Measurements from ENCODE around the gene EFCAB10.
"Not testable (repeated sequence)": the region's sequence is repeated elsewhere in the genome, so short reads cannot be mapped to it uniquely, and the experiment has no call there.

Gene EFCAB10

DNA sequence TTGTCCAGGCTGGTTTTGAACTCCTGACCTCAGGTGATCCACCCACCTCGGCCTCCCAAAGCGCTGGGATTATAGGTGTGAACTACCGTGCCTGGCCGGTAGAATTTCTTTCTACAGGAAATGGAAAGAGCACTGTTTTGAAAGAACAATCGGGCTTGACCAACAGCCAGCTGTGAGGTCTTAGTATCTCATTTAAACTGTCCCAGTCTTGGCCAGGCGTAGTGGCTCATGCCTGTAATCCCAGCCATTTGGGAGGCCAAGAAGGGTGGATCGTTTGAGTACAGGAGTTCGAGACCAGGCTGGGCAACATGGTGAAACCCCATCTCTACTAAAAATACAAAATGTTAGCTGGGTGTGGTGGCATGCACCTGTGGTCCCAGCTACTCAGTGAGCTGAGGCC lies 17.8 kb upstream of the EFCAB10 start:
- not testable (repeated sequence) for DNase-seq (ENCODE audit: low spot score)

DNA sequence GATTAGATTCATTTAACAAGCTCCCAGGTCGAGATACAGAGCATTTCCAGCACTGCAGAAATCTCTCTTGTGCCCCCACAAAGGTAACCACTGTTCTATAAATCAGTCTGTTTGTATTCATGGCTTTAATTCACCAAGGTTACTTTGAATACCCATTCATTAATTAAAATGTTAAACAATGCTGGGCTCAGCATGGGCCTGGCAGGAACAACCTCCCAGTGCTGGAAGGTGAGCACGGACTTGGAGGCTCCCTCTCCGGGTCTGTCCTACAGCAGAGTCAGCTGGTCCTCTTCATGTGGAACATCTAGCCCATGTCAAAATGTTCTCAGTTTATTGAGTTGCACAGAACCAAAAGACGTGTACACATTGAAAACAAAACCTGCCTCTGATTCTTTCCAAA lies 15.6 kb upstream of the EFCAB10 start:
- no peak for DNase-seq (ENCODE audit: low spot score)

DNA sequence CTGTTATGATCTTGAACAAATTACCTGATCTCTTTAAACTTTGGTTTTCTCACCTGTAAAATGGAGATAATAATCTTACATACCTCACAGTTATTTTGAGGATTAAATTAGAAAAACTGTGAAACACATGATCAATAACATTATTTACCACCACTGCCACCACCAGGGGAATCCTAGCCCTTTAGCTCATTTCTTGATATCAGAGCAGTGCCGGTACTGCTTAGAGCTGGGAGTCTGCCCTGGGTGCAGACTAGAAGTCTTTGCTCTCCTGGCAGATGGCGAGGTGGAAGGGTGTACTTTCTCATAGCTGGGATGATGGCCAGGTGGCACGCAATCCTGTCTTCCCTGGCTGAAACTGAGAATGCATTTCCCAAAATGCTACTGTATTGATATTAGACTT lies 12.7 kb upstream of the EFCAB10 start:
- peak; percentile 18 for DNase-seq (ENCODE audit: low spot score)

GRCh38 chr7:105591522-105591921 lies 10.2 kb upstream of the EFCAB10 start:
- DNase-seq (ENCODE audit: low spot score) = no peak

DNA sequence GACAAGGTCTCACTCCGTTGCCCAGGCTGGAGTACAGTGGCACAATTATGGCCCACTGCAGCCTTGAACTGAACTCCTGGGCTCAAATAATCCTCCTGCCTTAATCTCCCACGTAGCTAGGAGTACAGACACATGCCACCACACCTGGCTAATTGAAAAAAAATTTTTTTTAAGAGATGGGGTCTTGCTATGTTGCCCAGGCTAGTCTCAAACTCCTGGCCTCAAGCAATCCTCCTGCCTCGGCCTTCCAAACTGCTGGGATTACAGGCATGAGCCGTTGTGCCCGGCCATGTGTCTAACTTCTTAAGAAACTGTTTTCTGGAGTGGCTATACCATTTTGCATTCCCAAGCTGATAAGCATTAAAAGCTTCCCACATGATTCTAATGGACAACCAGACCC lies 9.5 kb upstream of the EFCAB10 start:
- no peak for DNase-seq (ENCODE audit: low spot score)

- peak; percentile 92 for DNase-seq (ENCODE audit: low spot score)
Observed at GRCh38 chr7:105589356-105590077, 8.2 kb upstream of the EFCAB10 start.

DNA sequence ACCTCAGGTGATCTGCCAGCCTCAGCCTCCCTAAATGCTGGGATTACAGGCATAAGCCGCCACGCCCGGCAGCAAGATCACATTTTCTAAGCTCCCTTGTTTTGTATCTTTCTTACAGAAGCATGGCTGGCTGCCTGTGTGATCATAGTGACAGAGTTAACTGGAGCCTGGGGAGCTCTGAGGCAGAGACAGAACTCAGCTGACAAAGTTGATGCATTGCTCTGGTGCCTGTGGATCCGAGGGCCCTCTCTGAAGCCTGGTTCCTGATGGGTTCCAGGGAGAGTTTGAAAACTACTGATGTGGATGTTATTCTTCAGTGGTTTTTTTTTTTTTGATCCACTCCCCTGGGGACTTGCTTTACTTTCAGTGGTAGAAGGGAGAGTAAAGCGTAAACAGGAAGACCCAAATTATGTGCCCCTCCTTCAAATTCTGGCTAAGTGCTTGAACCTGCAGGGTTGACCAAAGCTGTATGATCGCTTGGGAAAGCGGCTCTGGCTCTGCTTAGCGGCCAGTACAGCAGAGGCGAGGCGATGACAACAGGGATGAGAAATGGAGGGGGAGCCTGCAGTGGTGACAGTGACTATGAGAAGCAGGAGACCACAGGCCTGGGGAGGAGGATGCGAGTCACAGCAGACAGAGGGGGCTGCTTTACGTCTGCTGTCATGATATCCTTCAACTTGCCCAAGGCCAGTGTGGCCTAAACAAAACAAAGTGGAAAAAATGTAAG lies 6.8 kb upstream of the EFCAB10 start:
- DNase-seq (ENCODE audit: low spot score) = no peak

GRCh38 chr7:105585850-105586500 lies 4.7 kb upstream of the EFCAB10 start:
- DNase-seq (ENCODE audit: low spot score) = no peak

GRCh38 chr7:105584165-105584564 lies 2.9 kb upstream of the EFCAB10 start:
- DNase-seq (ENCODE audit: low spot score) = no peak

DNA sequence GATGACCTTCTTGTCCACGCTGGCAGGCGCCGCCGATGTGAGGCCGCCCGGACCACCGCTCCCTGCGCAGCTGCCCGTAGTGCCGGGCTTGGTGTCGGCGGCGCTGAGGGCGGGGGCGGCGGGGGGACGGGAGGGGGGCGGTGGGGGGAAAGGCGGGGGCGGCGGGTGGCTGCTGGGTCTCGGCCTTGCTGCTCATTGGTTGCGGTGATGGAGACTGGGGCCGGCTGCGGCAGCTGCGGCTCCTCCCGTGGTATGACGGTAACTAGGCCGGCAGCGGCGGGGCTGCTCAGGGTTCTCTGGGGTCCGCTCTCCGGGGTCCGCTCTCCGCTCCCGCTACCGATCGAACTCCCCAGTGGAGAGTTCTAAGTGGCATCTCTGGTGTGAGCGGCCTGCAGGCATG lies 1.8 kb upstream of the EFCAB10 start:
- DNase-seq (ENCODE audit: low spot score) = no peak

GRCh38 chr7:105580022-105580740 lies 1.1 kb downstream of the EFCAB10 start:
- no peak for DNase-seq (ENCODE audit: low spot score)

- DNase-seq (ENCODE audit: low spot score) = no peak
Observed at GRCh38 chr7:105578496-105578895, 2.8 kb downstream of the EFCAB10 start.

- no peak for DNase-seq (ENCODE audit: low spot score)
Observed at GRCh38 chr7:105577251-105577650, 4.0 kb downstream of the EFCAB10 start.

DNA sequence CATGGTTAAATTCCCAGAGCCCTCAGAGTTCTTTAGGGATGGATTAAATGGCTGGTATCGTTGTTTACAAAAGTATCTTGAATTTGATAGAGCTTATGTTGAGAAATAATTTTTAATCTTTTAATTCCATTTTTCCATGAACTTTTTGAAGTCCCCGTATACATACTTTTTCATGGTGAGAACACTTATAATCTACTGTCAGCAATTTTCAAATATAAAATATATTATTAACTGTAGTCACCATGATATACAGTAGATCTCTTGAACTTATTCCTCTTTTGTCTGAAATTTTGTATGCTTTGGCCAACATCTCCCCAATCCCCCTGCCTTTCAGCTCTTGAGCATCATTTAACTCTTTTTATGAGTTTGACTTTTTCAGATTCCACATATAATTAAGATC lies 9.4 kb downstream of the EFCAB10 start:
- no peak for DNase-seq (ENCODE audit: low spot score)

DNA sequence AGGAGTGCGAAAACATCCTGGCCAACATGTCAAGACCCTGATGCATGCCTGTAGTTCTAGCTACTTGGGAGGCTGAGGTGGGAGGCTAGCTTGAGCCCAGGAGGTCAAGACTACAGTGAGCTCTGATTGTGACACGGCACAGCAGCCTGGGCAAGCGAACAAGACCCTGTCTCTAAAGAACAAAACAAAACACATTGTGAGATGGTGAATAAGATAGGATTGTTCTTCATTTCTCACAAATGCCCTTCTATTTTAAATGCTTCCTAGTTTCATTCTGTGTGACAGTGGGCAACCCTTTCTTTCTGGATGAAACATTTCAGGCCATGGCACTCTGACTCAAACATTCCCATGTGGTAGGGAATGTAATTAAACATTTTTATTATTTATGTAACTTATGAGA lies 13.5 kb downstream of the EFCAB10 start:
- peak; percentile 67 for DNase-seq (ENCODE audit: low spot score)

DNA sequence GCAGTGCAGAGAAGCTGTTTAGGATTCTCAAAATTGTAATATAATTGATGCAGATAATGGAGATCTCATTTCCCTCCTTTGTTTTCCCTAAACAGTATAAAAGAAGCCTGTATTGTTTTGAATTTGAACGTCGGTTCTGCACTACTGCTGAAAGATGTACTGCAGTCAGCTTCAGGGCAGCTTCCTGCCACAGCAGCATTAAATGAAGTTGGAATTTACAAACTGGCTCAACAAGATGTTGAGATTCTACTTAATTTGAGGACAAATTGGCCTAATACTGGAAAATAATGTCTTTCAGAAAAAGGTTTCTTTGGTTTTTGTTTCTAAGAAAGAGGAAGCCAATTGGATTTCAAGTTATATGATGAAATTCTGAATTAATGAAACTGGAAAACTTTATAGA lies 14.3 kb downstream of the EFCAB10 start:
- peak; percentile 59 for DNase-seq (ENCODE audit: low spot score)

DNA sequence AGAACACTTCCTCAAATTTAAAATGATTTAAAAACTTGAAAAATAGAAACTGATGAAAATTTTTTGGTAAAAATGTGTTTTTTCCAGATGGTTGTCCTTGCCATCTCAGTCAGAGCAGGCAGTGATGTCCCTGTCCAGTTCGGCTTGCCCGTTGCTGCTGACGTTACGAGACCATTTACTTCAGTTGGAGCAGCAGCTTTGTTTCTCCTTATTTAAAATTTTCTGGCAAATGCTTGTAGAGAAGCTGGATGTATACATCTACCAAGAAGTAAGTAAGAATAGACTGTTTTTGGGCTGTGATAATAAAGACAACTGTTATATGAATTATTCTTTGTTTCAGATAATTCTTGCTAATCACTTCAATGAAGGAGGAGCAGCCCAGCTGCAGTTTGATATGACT lies 16.1 kb downstream of the EFCAB10 start:
- DNase-seq (ENCODE audit: low spot score) = peak; percentile 74

DNA sequence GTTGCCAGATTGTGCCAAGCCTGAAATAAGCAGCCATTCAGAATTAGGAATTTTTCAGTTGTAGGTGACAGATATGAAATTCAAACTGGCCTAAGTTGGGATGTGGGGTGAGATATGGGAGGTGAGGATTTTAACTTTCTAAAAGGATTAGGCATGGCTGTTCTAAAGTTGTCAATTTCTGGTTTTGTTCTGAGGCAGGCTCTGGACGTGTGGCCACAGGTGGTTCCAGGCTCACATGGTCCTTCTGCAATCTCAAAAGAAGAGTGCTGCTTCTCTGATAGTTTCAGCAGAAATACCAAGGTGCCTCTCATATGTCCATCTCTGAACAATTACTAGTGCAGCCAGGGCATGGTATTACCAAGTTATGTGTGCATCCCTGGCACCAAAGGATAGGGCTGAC lies 21.4 kb downstream of the EFCAB10 start:
- no peak for DNase-seq (ENCODE audit: low spot score)

- DNase-seq (ENCODE audit: low spot score) = no peak
Observed at GRCh38 chr7:105538339-105538738, 43.0 kb downstream of the EFCAB10 start.

DNA sequence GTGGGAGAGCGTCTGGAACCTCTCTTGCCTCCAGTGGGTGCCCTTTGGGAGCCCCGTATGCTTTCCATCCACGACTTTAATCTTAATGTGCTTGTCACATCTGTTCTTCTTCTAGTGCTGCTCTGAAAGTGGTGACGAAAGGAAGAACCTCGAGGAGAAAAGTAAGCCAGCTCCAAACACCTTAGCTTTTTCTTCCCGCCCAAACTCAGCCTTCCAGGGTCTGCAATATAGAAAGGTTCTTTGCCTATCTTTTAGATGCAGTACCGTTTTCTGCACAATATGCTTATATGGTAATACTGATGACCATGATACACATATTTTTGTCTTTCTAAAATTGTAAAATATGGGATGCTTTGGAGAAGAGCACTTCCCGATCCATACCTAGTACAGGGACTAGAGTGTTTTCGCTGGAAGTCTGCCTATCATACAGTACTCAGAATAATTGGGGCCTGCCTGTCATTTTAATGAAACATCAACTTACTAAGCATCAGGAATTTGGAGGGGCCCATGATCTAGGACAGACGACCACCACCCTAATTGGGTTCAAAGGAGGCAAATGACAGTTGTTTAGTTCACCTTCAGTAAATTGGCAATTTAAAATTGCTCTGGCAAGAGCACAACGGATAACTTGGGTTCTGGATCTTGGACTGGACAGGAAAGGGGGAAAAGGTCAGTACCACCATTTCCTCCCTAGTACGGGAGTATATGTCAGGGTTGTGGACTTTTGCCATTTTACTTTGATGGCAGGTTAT lies 48.4 kb downstream of the EFCAB10 start:
- no peak for DNase-seq (ENCODE audit: low spot score)

- DNase-seq (ENCODE audit: low spot score) = peak; percentile 92
Observed at GRCh38 chr7:105531792-105532671, 49.3 kb downstream of the EFCAB10 start, which contains the start of gene RINT1. Gene RINT1, plus strand, starts transcription at chr7:105532201. Its CDS starts 115 bp downstream, at chr7:105532316.

Data from pons (tissue), 1 donor.